HG02938 (cell line): ENCODE results near the gene DDC.
"Not testable (repeated sequence)": the region's sequence is repeated elsewhere in the genome, so short reads cannot be mapped to it uniquely, and the experiment has no call there.

ENCODE experiments used
- ATAC-seq: cut with Tn5 transposase; IDR thresholded peaks from one replicate; pipeline ENCODE4 v1.9.1; 2021; ENCODE audit warnings: mild to moderate bottlenecking, moderate library complexity; ENCODE audit not compliant: unreplicated experiment

DDC gene

GRCh38 chr7:50528266-50529092, 36.7 kb downstream of the DDC start:
- ATAC-seq = no peak

- not testable (repeated sequence) for ATAC-seq
Measured at GRCh38 chr7:50519350-50519749, 45.9 kb downstream of the DDC start.

- no peak for ATAC-seq
Measured at GRCh38 chr7:50513166-50513871, 51.9 kb downstream of the DDC start.

GRCh38 chr7:50512384-50512783, 52.8 kb downstream of the DDC start:
- no peak for ATAC-seq

- ATAC-seq = no peak
Measured at GRCh38 chr7:50509459-50509858, 55.7 kb downstream of the DDC start.

GRCh38 chr7:50508471-50508943, 56.7 kb downstream of the DDC start:
- no peak for ATAC-seq

- ATAC-seq = no peak
Measured at GRCh38 chr7:50507898-50508470, 57.2 kb downstream of the DDC start.

GRCh38 chr7:50505553-50506210, 59.5 kb downstream of the DDC start:
- ATAC-seq = no peak

GRCh38 chr7:50504646-50505546, 60.3 kb downstream of the DDC start:
- ATAC-seq = no peak

- ATAC-seq = no peak
Measured at GRCh38 chr7:50502947-50503346, 62.3 kb downstream of the DDC start.

GRCh38 chr7:50502001-50502684, 63.1 kb downstream of the DDC start:
- no peak for ATAC-seq

- no peak for ATAC-seq
Measured at GRCh38 chr7:50499092-50499491, 66.1 kb downstream of the DDC start.

- ATAC-seq = no peak
Measured at GRCh38 chr7:50497968-50498367, 67.2 kb downstream of the DDC start.

GRCh38 chr7:50497068-50497642, 68.0 kb downstream of the DDC start:
- ATAC-seq = no peak

- no peak for ATAC-seq
Measured at GRCh38 chr7:50496569-50496968, 68.6 kb downstream of the DDC start.

- no peak for ATAC-seq
Measured at GRCh38 chr7:50495746-50496145, 69.5 kb downstream of the DDC start.

- ATAC-seq = no peak
Measured at GRCh38 chr7:50492770-50493519, 72.3 kb downstream of the DDC start.

GRCh38 chr7:50491943-50492342, 73.3 kb downstream of the DDC start:
- no peak for ATAC-seq

- ATAC-seq = no peak
Measured at GRCh38 chr7:50491209-50491608, 74.0 kb downstream of the DDC start.
